SKM-1 treated with dmso at 0.1 percent for 144 hours (cell line): Measurements from ENCODE around the gene KRT84.
"Not testable (repeated sequence)": the region's sequence is repeated elsewhere in the genome, so short reads cannot be mapped to it uniquely, and the experiment has no call there.

Source experiments
- DNase-seq: peaks from one replicate; lab custom pipeline; 2025; ENCODE audit not compliant: unreplicated experiment; lab: John Stamatoyannopoulos, UW

Gene KRT84

GRCh38 chr12:52346593-52346992 lies 38.9 kb downstream of the KRT84 start:
- no peak for DNase-seq

DNA sequence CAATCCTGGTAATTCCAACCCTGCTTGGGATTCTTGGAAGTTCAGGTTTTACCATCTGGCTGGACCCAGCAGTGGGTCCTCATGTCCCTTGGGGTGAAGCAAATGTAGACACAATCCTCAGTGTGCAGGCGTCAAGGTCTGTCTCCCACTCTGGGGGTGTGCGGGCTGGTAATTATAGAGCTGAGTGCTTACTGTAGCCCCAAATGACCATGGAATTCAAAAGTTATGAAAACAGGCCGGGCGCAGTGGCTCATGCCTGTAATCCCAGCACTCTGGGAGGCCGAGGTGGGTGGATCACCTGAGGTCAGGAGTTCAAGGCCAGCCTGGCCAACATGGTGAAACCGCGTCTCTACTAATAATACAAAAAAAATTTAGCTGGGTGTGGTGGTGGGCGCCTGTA lies 40.4 kb downstream of the KRT84 start:
- not testable (repeated sequence) for DNase-seq

DNA sequence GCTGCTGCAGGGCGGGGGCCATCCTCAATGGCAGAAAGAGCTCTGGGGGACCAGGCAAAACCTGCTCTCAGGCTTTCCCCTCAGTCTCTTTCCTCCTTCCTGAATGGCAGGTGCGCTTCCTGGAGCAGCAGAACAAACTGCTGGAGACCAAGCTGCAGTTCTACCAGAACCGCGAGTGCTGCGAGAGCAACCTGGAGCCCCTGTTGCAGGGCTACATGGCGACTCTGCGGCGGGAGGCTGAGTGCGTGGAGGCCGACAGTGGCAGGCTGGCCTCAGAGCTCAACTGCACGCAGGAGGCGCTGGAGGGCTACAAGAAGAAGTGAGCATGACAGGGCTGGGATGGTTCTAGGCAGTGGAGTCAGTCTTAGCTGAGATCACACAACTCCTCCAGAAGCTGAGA lies 41.3 kb downstream of the KRT84 start:
- no peak for DNase-seq

DNA sequence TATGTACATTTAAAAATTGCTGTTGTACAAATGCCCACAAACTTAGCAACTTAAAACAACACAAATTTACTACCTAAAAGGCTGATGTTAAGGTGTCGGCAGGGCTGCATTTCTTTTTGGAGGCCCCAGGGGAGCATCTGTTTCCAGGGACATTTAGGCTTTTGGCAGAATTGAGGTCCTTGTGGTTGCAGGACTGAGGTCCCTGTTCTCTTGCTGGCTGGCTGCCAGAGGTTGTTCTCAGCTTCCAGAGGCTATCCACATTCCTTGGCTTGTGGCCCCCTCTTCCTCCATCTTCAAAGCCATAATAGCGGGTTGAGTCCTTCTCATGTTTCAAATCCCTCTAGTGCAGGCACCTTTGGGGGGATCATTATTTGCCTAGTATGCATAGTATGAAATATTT lies 41.9 kb downstream of the KRT84 start:
- no peak for DNase-seq

DNA sequence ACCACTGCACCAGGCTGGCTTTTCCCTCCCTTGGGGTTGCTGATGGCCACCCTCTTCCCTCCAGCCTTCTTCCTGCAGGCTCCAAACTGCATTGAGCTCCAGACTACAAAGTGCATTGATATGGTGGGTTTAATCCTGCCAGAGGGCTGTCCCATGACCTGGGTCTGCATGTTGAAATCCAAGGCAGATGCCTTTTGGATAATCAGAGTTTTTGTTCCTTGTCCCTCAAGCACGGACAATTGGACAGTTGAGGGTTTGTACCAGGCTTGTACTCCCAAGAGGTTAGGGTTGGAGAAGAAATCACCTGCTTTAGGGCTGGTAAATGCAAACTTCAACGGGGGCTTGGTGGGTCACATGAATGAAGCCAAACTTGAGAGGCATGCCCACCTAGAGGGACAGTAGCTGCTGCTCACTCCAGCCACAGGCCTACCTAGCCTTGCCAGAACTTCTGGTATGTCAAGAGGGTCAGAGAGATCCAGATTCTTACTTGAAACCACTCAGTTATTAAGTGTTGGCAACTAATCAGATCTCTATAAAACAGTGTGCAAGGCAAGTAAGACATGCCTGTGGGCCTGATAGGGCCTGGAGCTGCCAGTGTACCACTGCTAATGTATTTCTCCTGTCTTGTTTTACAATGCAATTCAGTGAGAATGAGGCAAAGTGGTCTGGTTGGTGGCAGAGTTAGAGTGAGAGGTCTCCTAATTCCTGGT lies 42.5 kb downstream of the KRT84 start:
- no peak for DNase-seq

GRCh38 chr12:52341066-52341580 lies 44.3 kb downstream of the KRT84 start:
- DNase-seq: no peak

- no peak for DNase-seq
These were observed 47.1 kb downstream of the KRT84 start for GRCh38 chr12:52338241-52338960.

DNA sequence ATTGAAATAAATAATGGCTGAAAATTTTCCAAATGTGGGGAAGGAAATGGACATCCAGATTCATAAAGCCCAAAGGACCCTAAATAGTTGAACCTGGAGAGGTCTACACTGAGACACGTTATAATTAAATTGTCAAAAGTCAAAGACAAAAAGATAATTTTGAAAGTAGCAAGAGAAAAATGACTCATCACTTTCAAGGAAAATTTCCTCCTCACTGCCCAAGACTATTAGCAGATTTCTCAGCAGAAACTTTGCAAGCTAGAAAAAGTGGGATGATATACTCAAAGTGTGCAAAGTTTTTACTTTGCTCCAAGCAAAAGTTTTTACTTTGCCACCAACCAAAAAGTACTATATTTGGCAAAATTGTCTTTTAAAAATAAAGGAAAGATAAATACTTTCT lies 48.4 kb downstream of the KRT84 start:
- no peak for DNase-seq

GRCh38 chr12:52336641-52337040 lies 48.8 kb downstream of the KRT84 start:
- no peak for DNase-seq

- no peak for DNase-seq
These were observed 49.7 kb downstream of the KRT84 start for GRCh38 chr12:52335598-52336262.

- no peak for DNase-seq
These were observed 51.3 kb downstream of the KRT84 start for GRCh38 chr12:52334185-52334584.

DNA sequence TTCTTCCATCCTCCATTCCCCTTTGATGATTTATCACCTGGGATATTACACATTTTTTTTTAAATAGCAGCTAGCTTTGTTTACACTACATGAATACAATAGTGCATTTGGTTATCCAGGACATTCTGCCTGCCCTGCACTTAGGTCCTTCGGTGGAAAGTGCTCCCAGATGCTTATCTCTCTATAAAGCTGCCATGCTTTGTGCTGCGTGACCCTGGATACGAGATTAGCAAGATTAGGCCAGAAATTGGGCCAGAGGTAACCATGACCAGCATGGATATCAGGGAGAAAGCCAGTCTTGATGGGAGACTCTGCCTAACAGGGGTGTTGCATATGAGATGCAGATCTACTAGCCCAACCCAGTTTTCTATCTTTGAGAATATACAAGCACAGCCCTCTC lies 52.1 kb downstream of the KRT84 start:
- no peak for DNase-seq

DNA sequence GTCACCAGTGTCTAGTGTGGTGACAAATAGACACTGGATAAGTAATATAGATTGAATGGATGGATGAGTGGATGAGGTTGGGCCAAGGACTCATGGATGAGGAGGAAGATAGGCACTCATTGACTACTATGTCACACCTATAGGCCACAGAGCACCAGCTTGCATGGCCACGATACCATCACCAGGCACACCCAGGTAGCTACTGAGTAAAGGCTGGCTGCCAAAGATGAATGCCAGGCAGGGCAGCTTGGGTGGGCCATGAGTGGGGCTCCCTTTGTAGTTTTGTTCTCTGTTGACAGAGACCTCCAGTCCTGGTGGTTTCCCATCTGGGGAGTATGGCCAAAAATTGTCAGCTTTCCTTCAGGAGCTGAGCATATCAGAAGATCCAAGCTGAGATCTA lies 53.1 kb downstream of the KRT84 start:
- DNase-seq: no peak

- DNase-seq: no peak
These were observed 53.6 kb downstream of the KRT84 start for GRCh38 chr12:52331833-52332232.

DNA sequence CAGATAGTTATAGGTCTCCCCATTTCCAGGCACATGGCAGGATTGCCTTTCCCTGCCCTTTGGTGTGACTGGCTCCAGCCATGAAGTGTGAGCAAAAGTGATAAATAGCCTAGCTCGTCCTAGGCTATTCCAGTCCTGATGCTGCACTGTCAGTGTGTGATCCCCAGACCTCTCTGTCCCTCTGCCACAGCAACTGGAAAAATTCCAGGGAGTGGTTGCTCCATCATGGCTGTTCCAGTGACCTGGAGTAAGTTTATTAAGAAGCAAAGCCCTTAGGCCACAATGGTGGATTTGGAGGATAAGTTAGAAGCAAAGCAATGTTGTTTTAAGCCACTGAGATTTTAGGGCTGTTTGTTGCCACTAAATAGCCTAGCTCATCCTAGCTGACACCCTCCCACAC lies 54.4 kb downstream of the KRT84 start:
- DNase-seq: no peak

DNA sequence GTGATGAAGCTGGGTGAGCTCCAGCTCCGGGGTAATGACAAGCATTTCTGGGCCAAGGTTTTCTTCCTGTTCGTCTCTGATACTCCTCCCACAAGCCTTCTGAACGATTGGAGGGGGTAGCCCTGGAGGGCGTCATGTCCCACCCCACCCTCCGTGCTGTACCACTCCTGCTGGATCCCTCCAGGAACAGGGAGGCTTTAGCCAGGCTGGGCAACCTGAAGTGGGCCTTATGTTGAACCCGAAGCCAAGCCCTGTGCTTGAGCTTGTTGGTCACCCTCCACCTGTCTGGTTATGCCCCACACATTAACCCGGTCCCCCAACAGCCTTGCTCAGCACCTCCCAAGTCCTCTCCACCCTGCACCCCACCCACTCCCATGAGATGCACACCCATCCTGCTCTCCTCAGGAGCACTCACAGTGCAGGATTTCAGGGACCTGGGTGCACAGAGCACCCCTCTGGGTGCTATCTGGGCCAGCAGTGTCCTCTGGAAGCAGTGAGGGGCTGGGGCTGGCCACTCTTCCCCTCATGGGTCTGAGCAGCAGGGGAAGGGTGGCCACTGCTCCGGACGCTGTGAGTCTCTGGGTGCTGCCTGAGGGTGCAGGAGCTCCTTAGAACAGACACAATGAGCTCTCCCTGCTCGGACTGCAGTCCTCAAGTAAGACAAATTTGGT lies 57.5 kb downstream of the KRT84 start:
- no peak for DNase-seq
